Neural cell (in vitro differentiated cells): Measurements from ENCODE around the gene ATG7.

Source experiments
- EP300 ChIP-seq: fragments of 450-650 bp; conservative IDR thresholded peaks from 2 replicates; pipeline ENCODE4 v1.6.1; 2014; ENCODE audit warnings: antibody characterized with exemption, mild to moderate bottlenecking, moderate library complexity; ENCODE audit not compliant: poor library complexity, severe bottlenecking
- EZH2 ChIP-seq: fragments of 200-600, 300-800 bp; shearing (Covaris generic), sonication (generic); IDR thresholded peaks from 2 replicates; pipeline ENCODE4 v1.6.1; 2014; ENCODE audit warnings: antibody characterized with exemption, low read length, borderline replicate concordance, mild to moderate bottlenecking; ENCODE audit not compliant: insufficient read depth, poor library complexity, severe bottlenecking
- MXI1 ChIP-seq: fragments of 450-650 bp; conservative IDR thresholded peaks from 2 replicates; pipeline ENCODE4 v1.6.1; 2014; ENCODE audit warnings: antibody characterized with exemption, mild to moderate bottlenecking; ENCODE audit not compliant: poor library complexity, severe bottlenecking
- POLR2AphosphoS5 ChIP-seq: IDR thresholded peaks from 2 replicates; pipeline ENCODE4 v1.6.1; 2012
- RAD21 ChIP-seq: fragments of 450-650 bp; conservative IDR thresholded peaks from 2 replicates; pipeline ENCODE4 v1.6.1; 2014; ENCODE audit warnings: antibody characterized with exemption, mild to moderate bottlenecking, moderate library complexity
- SMC3 ChIP-seq: fragments of 450-650 bp; conservative IDR thresholded peaks from 2 replicates; pipeline ENCODE4 v1.6.1; 2014; ENCODE audit warnings: antibody characterized with exemption, mild to moderate bottlenecking, moderate library complexity; ENCODE audit not compliant: poor library complexity
- TAF1 ChIP-seq: IDR thresholded peaks from 2 replicates; pipeline ENCODE4 v1.6.1; 2012; ENCODE audit warnings: low read depth
- TF ChIP-seq, protein P1 (sequence below): fragments of 450-650 bp; IDR thresholded peaks from 2 replicates; pipeline ENCODE4 v1.5.1; 2014; ENCODE audit warnings: antibody characterized with exemption, mild to moderate bottlenecking, moderate library complexity; ENCODE audit not compliant: poor library complexity, severe bottlenecking
- TF ChIP-seq, protein P2 (sequence below): IDR thresholded peaks from 2 replicates; pipeline ENCODE4 v1.6.1; 2012; ENCODE audit warnings: borderline replicate concordance

DNA sequence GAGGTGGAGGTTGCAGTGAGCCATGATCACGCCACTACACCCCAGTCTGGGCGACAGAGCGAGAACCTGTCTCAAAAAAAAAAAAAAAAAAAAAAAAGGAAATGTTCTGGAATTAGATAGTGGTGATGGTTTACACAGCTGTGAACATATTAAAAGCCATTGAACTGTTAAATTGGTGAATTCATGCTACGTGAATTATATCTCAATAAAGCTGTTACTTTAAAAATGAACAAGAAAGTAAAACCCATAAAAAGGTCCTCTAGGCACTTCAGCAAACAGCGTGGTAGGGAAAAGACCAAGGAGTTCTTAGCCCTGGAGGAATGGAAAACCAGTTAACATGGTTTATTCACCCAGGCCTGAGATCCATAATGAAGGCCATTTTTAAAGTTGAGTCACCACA lies 180.1 kb downstream of the ATG7 start:
- no peak for TF ChIP-seq POLR2AphosphoS5
- TF ChIP-seq EZH2: no peak
- TF ChIP-seq, protein P1, sequence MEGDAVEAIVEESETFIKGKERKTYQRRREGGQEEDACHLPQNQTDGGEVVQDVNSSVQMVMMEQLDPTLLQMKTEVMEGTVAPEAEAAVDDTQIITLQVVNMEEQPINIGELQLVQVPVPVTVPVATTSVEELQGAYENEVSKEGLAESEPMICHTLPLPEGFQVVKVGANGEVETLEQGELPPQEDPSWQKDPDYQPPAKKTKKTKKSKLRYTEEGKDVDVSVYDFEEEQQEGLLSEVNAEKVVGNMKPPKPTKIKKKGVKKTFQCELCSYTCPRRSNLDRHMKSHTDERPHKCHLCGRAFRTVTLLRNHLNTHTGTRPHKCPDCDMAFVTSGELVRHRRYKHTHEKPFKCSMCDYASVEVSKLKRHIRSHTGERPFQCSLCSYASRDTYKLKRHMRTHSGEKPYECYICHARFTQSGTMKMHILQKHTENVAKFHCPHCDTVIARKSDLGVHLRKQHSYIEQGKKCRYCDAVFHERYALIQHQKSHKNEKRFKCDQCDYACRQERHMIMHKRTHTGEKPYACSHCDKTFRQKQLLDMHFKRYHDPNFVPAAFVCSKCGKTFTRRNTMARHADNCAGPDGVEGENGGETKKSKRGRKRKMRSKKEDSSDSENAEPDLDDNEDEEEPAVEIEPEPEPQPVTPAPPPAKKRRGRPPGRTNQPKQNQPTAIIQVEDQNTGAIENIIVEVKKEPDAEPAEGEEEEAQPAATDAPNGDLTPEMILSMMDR: no peak
- no peak for TF ChIP-seq EP300
- TF ChIP-seq TAF1: no peak
- no peak for TF ChIP-seq MXI1
- TF ChIP-seq, protein P2, sequence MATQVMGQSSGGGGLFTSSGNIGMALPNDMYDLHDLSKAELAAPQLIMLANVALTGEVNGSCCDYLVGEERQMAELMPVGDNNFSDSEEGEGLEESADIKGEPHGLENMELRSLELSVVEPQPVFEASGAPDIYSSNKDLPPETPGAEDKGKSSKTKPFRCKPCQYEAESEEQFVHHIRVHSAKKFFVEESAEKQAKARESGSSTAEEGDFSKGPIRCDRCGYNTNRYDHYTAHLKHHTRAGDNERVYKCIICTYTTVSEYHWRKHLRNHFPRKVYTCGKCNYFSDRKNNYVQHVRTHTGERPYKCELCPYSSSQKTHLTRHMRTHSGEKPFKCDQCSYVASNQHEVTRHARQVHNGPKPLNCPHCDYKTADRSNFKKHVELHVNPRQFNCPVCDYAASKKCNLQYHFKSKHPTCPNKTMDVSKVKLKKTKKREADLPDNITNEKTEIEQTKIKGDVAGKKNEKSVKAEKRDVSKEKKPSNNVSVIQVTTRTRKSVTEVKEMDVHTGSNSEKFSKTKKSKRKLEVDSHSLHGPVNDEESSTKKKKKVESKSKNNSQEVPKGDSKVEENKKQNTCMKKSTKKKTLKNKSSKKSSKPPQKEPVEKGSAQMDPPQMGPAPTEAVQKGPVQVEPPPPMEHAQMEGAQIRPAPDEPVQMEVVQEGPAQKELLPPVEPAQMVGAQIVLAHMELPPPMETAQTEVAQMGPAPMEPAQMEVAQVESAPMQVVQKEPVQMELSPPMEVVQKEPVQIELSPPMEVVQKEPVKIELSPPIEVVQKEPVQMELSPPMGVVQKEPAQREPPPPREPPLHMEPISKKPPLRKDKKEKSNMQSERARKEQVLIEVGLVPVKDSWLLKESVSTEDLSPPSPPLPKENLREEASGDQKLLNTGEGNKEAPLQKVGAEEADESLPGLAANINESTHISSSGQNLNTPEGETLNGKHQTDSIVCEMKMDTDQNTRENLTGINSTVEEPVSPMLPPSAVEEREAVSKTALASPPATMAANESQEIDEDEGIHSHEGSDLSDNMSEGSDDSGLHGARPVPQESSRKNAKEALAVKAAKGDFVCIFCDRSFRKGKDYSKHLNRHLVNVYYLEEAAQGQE: no peak
- no peak for TF ChIP-seq SMC3
- TF ChIP-seq RAD21: no peak
